CD4-positive, alpha-beta T cell treated with Interferon alpha-2 for 1 hour (primary cell): ENCODE results near the gene ZDHHC11B.

Experiments
- DNase-seq, 2 donors: peaks; one replicate each; pipeline ENCODE4 v3.0.0-alpha.2; 2020 to 2022

Gene ZDHHC11B

GRCh38 chr5:671459-672328 is 112.8 kb downstream of the ZDHHC11B start:
- peak; percentile 60 to 75 for DNase-seq

GRCh38 chr5:670396-671270 is 113.9 kb downstream of the ZDHHC11B start:
- DNase-seq: no peak

GRCh38 chr5:669842-670395 is 114.6 kb downstream of the ZDHHC11B start:
- no peak for DNase-seq

GRCh38 chr5:669111-669841 is 115.3 kb downstream of the ZDHHC11B start:
- DNase-seq: peak in 1 of 2 donors; percentile 53

- no peak for DNase-seq
Observed at GRCh38 chr5:668283-668995, 116.1 kb downstream of the ZDHHC11B start.

- no peak for DNase-seq
Observed at GRCh38 chr5:666816-667498, 117.6 kb downstream of the ZDHHC11B start.

- DNase-seq: no peak
Observed at GRCh38 chr5:665956-666711, 118.4 kb downstream of the ZDHHC11B start.

- DNase-seq: no peak
Observed at GRCh38 chr5:665541-665955, 119.0 kb downstream of the ZDHHC11B start.

- no peak for DNase-seq
Observed at GRCh38 chr5:664994-665360, 119.6 kb downstream of the ZDHHC11B start.

GRCh38 chr5:664343-664993 is 120.1 kb downstream of the ZDHHC11B start:
- no peak for DNase-seq

- DNase-seq: no peak
Observed at GRCh38 chr5:663436-664342, 120.8 kb downstream of the ZDHHC11B start.

GRCh38 chr5:662751-663435 is 121.6 kb downstream of the ZDHHC11B start:
- DNase-seq: no peak

- no peak for DNase-seq
Observed at GRCh38 chr5:661891-662750, 122.4 kb downstream of the ZDHHC11B start.

- no peak for DNase-seq
Observed at GRCh38 chr5:660491-661030, 124.0 kb downstream of the ZDHHC11B start.
